GM18951 (cell line): ENCODE measurements around the gene ELFN2.

ENCODE experiments used
- POLR2A ChIP-seq: IDR thresholded peaks from 4 replicates; pipeline ENCODE4 v1.6.1; 2011; ENCODE audit warnings: mild to moderate bottlenecking; ENCODE audit not compliant: insufficient read length, insufficient read depth; ENCODE audit errors: extremely low read depth
- in situ Hi-C: fragments of 300-500 bp; cut with MboI; formaldehyde crosslinking; loops from one replicate; pipeline ENCODE4 v1.12.0; 2022; ENCODE audit warnings: low sequenced_read_pairs, mixed read lengths, inconsistent platforms; ENCODE audit not compliant: unreplicated experiment

Gene ELFN2

GRCh38 chr22:37343863-37344734 lies 83.2 kb downstream of the ELFN2 start:
- no peak for TF ChIP-seq POLR2A
- in situ Hi-C loops = no loop called here

- TF ChIP-seq POLR2A = no peak
- in situ Hi-C loops = no loop called here
Measured at GRCh38 chr22:37343348-37343747, 83.9 kb downstream of the ELFN2 start.

GRCh38 chr22:37342065-37342464 lies 85.2 kb downstream of the ELFN2 start:
- in situ Hi-C loops = no loop called here
- no peak for TF ChIP-seq POLR2A

DNA sequence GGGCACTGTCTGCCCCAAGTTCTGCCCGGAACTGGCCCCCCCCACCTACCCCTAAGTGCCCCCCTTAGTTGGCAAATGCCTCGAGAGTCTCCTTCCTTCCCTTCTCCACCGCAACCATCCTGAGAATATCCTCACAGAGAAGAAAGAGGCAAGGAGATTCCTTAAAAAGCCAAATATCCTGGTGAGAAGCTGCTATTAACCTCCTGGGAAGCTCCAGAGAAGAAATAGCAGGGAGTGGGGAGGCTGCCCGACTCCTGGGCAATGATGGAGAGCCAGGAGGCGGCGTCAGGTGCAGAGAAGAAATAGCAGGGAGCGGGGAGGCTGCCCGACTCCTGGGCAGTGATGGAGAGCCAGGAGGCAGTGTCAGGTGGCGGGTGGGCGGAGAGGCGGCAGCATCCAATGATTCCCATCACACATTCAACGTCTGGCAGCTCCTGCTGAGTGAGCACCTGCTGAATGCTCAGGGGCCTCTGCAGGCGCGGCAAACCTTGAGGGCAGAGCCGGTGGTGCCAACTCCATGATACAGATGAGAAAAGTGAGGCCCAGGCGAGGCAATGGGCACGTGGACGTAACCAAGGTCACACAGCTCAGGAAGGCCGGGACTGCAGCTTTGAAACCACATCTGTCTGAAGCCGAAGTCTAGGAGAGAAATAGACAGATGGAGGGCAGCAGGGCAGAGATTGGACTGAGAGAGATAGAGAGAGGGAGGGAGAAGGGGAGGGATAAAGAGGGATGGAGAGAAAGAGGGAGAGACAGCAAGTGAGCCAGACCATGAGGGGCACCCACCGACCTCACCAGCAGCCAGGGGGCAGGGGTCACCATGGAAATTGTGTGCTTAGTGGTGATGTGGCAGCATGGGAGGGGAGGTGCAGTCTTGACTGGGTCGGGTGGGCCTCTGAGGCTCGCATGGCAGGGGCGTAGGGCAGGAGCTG lies 86.7 kb downstream of the ELFN2 start:
- in situ Hi-C loops = no loop called here
- TF ChIP-seq POLR2A = no peak

DNA sequence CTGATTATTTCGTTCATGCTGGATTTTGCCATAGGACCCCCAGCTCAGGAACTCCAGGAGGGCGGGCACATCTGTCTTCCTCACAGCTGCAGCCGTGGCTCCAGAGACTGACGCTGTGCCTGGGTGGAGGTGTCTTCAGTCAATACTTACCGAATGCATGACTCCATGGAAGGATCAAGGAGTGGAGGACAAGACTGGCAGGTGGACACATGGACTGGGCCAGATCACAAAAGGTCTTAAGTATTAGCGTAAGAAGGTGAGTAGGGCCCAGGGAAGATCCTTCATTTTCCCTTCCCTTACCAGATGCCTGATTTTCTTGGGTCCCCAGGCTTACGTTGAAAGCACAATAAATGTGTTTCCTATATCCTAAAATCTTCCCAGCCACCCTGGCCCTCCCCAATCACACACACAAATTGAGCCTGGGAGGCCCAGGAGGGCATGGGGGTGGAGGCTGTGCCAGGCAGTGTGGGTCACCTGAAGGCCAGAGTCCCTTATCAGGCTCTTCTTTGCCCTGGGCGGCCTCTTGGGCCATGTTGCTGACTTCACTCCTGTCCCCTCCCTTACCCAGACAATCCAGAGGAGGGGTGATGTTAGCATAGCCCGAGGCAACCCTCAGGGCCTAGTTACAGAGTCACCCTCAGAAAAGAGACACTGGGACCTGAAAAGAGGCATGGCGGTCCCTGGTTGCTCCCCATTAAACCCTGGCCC lies 88.6 kb downstream of the ELFN2 start:
- TF ChIP-seq POLR2A = no peak
- in situ Hi-C loops = loop anchor here (10.0 kb wide), 1 partner anchor 46 kb away; no protein-coding TSS in a partner anchor

DNA sequence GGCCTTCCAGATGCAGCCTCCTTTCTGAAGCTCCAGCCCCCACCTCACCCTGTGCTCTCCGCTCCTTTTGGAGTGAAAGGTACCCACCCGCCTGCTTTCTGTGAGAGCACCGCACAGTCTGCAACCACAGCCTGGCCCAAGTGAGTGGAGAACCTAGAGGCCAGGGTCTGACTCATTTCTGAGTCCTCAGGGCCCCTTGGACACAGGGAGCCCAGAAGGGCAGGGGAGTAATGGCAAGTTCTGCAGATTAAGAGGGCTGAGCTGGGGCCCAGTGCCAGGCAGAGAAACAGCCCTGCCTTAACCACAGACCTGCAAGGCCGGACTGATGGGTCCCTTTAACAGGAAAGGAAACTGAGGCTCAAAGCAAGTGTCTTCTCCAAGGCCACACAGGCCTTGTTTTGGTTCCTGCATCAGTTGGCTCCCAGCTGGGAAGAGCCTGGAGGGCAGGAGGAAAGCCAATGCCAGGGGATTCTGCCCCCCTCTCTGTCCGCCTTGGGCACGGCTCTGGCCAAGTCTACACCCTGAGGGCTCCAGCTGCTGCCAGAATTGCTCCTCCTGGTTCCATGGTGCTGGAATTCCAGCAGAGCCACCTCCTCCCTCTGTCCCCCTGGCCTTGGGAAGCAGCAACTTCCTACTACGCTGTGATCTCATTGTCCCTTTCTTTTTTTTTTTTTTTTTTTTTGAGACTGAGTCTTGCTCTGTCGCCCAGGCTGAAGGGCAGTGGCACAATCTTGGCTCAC lies 89.9 kb downstream of the ELFN2 start:
- in situ Hi-C loops = loop anchor here (10.0 kb wide), 1 partner anchor 47 kb away; no protein-coding TSS in a partner anchor
- no peak for TF ChIP-seq POLR2A

DNA sequence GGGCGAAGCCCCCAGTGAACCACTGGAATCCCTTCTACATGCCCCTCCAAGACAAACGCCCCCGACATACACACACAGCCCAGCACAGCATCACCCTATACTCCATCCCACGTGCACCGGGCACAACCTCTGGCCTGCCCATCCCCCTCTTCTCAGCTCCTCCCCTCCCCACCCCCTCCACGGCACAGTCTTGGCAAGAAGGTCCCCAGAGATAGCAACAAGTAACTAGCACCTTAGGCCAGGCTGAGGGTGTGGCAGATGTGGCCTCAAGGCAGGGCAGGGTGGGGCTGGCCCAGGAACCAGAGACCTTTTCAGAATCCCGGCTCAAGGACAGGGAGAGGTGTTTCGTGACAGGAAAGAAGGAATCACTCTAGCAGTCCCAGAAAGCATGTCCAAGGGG lies 90.7 kb downstream of the ELFN2 start:
- in situ Hi-C loops = loop anchor here (10.0 kb wide), 1 partner anchor 48 kb away; no protein-coding TSS in a partner anchor

DNA sequence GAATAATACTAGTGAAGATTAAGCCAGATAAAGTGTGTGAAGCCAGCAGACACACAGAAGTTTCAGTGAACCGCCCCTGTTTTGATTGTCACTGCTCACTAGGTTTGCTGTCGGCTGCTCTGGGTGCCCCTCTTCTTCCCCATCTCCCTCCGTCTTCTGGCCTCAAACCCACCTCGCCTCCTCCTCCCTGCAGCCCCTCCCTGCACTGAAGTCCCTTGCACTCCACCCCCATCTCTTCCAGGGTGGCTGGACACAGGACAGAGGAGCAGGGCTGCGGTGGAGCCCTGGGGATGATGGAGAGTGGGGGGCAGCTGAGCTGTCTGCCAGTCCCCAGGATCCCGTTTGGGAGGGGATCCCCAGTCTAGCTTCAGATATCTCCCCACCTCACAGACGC lies 91.5 kb downstream of the ELFN2 start:
- no peak for TF ChIP-seq POLR2A
- in situ Hi-C loops = loop anchor here (10.0 kb wide), 1 partner anchor 49 kb away; no protein-coding TSS in a partner anchor

More for the DNA sequence above, 90.7 kb downstream of the ELFN2 start:
- no peak for TF ChIP-seq POLR2A

DNA sequence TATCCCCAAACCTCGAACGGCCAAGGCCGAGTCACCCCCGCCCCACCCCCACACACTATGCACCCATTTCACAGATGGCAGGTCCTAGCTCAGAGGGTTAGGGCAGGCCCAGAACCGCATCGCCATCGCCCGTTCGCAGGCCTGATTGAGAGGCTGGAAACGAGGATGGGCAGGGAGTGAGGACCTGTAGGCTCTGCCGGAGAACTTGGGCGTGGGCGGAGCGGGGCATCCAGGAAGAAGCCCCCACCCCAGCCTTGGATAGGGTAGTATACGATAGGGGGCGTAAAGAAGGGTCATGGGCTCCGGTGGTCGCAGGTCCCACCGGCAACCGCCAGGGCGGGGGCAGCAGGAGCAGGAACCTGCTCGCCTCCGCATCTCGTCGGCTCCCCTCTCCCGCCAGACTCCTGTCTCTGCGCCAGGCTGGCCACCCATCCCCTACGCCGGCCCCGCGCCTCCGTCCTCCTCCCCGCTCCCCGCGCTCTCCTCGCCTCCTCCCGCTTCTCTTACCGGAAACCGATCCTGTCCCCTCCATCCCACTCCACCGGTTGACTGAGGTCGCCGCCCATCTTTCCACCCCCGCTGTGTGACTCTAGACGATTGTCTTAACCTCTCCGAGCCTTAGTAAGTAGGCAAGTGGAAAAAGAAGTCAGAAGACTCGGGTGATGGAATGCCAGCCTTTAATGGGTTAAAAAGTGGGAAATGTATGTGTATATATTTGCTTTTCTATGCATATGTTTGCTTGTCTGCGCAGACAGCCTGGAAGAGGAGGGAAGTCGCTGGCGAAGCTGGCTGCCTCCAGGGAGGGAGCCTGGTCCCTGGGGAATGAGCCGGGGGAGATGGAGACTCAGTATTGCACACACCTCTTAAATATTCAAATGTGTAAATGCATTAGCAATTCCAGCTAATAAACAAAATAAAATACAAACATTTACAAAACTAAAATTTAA lies 92.1 kb downstream of the ELFN2 start:
- TF ChIP-seq POLR2A = no peak
- in situ Hi-C loops = loop anchor here (10.0 kb wide), 1 partner anchor 50 kb away; no protein-coding TSS in a partner anchor

- no peak for TF ChIP-seq POLR2A
- in situ Hi-C loops = loop anchor here (10.0 kb wide), 1 partner anchor 50 kb away; no protein-coding TSS in a partner anchor
Measured at GRCh38 chr22:37334461-37334858, 92.8 kb downstream of the ELFN2 start.

- in situ Hi-C loops = loop anchor here (10.0 kb wide), 1 partner anchor 51 kb away; no protein-coding TSS in a partner anchor
- no peak for TF ChIP-seq POLR2A
Measured at GRCh38 chr22:37333724-37334460, 93.4 kb downstream of the ELFN2 start.
